Kidney capillary endothelial cell (primary cell): Measurements from ENCODE around the gene CD40.
"Not testable (repeated sequence)": the region's sequence is repeated elsewhere in the genome, so short reads cannot be mapped to it uniquely, and the experiment has no call there.

Experiments
- DNase-seq: peaks from one replicate; pipeline ENCODE4 v3.0.0-alpha.2; 2018; ENCODE audit warnings: low spot score

The CD40 gene

GRCh38 chr20:46099491-46100287, 18.4 kb upstream of the CD40 start:
- no peak for DNase-seq

DNA sequence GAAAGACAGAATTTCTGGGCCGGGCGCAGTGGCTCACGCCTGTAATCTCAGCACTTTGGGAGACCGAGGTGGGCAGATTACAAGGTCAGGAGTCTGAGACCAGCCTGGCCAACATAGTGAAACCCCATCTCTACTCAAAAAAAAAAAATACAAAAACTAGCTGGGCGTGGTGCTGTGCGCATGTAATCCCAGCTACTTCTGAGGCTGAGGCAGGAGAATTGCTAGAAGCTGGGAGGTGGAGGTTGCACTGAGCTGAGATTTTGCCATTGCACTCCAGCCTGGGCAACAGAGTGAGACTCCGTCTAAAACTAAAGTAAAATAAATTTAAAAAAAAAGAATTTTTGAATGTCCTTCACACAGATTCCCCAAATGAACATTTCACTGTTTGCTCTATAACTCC, 17.7 kb upstream of the CD40 start:
- DNase-seq = not testable (repeated sequence)

GRCh38 chr20:46100988-46101387, 17.1 kb upstream of the CD40 start:
- no peak for DNase-seq

DNA sequence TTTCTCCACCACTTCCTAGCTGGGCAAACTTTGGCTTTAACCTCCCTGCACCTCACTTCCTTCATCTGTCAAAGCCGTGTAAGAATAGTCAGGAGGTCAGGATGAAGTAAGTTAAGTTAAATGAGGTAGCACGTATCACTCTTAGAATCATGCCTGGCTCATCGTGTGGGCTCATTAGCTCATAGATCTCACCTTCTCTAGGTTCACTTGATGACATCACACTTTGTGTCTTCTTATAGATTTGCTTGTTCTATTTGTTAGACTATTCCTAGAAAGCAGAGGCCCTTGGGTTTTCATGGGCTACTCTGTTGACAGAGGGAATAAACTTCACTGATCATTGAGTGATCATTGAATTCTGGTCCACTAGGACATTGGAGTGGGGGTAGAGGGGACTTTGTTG, 16.2 kb upstream of the CD40 start:
- no peak for DNase-seq

GRCh38 chr20:46102940-46103339, 15.2 kb upstream of the CD40 start:
- DNase-seq = no peak

GRCh38 chr20:46104262-46104661, 13.9 kb upstream of the CD40 start:
- DNase-seq = no peak

GRCh38 chr20:46107061-46107460, 11.1 kb upstream of the CD40 start:
- no peak for DNase-seq

- no peak for DNase-seq
These were observed 9.7 kb upstream of the CD40 start for GRCh38 chr20:46108435-46108841.

- no peak for DNase-seq
These were observed 9.1 kb upstream of the CD40 start for GRCh38 chr20:46108976-46109375.

- no peak for DNase-seq
These were observed 6.9 kb upstream of the CD40 start for GRCh38 chr20:46111028-46111835.

DNA sequence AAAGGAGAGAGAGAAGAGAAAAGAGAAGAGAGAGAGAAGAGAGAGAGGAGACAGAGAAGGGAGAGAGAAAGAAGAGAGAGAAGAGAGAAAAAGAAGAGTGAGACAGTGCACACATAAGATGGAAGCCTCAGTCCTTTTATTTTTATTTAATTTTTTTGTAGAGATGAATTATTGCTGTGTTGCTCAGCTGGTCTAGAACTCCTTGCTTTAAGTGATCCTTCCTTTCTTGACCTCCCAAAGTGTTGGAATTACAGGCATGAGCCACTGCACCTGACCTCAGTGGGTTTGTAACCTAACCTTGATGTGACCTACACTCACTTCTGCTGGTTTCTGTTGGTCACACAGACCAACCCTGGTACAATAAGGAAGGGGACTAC, 6.3 kb upstream of the CD40 start:
- no peak for DNase-seq

DNA sequence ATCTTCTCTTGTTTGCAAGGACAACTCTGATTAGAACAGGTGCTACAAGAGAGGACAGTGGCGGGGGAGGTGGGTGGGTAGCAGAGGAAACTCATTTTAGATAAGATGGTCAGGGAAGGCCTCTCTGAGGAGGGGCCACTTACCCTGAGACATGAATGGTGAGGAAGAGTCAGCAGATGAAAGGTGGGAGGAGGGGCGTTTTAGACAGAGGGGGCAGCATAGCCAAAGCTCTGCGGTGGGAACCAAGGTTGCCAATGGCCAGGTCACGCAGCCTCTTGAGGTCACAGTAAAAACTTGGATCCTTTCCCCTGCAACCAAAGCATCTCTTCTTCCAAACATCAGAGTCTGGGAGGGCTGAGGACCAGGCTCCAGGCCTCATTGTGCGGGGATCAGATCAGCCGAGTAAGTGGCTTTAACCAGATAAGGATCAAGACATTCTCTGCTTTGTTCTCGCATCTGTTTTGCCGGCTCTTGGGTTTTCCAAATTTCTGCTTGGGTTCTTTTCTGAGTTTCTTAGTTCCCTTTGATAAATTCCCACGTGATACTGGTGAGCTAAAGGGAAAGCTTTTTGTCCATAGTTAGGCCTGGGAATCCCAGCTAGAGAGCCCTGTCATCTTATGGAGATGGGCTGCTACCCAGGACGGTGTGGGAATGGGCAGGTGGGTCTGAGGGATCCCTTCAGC, 5.5 kb upstream of the CD40 start:
- DNase-seq = no peak

GRCh38 chr20:46113113-46113470, 5.0 kb upstream of the CD40 start:
- DNase-seq = no peak

GRCh38 chr20:46114449-46114848, 3.7 kb upstream of the CD40 start:
- no peak for DNase-seq

DNA sequence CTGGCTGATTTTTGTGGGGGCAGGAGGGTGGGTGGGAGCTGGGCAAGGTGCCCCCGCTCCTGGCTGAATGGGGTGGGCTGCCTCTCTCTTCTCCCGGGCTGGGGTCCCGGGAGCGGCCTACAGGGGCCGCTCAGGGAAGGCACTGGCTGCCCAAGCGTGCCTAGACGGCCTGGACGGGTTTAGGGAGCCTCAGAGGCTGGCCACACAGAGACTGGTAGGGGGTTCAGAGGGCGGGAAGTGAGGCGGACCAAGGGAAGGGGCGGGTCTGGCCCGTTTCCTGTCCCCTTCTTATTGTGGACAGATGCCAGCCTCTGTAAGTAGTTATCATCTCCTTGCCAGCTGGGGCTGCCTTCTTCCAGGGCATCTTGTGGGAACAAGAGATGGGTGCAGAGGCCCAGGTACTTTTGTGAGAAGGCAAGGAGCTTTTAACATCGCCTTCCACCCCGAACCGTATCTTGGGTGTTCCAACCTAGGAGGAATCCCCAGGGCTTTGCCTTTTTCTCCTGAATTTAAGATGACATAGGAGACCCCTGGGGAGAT, 437 bp downstream of the CD40 start:
- DNase-seq = no peak

DNA sequence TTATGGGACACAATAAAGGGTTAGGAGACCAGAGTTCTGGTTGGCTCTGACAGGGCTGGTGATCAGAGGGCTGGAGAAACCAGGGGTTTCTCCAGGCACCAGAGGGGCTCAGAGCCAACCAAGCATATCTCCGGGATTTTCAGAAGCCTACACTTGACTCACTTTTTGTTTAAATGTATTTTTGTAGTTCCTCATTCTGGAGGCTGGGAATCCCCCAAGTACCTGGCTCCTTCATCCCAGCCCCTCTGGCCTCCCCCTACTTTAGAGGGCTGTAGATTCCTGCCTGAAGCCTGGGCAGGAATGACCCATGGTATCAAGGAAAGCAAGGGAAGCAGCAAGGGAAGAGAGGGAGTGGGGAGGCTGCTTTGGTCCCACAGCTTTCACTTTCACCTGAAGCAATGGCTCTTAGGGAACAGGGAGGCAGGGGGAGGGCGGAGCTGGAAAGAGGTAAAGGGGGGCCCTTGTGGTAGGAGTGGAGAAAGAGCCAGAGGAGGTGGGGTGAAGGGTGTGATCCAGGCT, 973 bp downstream of the CD40 start:
- no peak for DNase-seq

DNA sequence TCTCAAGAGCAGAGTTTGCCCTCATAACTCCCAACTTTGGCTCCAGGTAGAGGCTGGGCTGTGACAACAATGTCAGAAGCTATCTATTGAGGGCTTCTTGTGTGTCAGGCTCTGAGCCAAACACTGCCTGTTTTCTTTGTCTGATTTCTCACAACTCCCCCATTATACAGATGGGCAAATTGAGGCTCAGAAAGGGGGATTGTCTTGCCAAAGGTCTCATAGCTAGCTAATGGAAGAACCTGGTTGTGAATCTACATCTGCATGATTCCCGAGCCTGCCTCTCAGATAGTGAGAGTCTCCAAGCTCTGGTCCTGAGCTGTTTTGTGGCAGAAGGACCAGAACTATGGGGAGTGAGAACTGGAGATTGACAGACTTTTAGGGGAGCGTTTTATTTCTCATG, 1.4 kb downstream of the CD40 start:
- DNase-seq = no peak

GRCh38 chr20:46120136-46120535, 2.0 kb downstream of the CD40 start:
- no peak for DNase-seq

DNA sequence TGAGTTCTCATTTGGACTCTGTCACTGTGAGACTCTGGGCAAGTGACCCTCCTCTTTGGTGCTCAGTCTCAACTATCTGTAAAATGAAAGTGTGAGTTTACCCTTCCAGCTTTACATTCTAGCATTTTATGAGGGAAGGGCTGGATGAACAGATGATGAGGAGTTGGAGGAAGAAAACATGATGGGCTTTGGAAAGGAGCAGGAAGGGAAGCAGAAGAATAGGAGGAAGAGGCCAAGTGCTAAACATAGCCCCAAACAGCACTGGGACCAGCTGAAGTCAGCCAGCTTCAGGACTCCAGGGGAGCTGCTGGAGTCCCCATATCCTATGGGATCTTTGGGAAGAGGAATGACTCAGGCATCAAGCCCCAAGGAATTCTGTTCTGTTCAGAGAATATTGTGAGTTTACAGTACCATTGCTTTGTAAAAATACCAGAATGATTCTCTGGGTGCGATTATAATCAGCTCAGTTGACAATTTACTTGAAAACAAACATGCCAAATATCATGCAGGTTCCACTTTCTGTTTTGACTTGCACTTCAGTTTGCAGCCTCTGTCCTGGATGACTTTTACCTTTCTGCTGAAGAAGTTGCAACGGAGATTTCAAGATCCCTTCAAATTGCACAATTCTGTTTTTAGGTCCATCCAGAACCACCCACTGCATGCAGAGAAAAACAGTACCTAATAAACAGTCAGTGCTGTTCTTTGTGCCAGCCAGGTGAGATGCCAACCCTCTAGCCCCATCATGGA, 3.2 kb downstream of the CD40 start:
- no peak for DNase-seq

GRCh38 chr20:46122071-46122470, 4.0 kb downstream of the CD40 start:
- DNase-seq = peak; percentile 71
